ENCODE data around the gene VPS4B.

Gene VPS4B

DNA sequence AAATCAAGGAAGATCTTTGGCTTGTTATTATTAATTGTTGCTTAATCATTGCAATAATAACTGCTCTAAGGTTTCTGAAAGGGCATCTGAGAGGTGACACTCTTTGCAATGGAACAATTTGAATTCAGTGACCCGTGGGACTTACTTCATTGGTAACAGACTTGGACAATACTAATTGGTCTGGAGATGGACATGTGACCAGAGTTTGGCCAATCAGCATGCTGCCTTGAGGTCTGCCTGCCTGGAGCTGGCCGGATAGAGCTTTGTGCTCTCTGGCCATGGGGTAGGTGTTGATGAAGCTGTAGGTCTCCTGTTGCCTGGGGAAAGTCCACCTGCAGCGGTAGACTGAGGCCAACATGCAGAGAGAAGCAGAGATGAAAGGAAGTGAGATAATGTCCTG lies 24.0 kb upstream of the VPS4B start:
- DNase-seq (ENCODE audit: low read depth): no peak
- no peak overlapping the region for H3K4me3 ChIP-seq (ENCODE audit: control insufficient read depth, low read depth, low read length)
- TF ChIP-seq CTCF (conservative IDR thresholded peaks at IDR 0.05; ENCODE audit: control insufficient read depth, insufficient read depth, low read depth, low read length): no peak

GRCh38 chr18:63445037-63445436 lies 22.8 kb upstream of the VPS4B start:
- no peak for TF ChIP-seq CTCF (conservative IDR thresholded peaks at IDR 0.05; ENCODE audit: control insufficient read depth, insufficient read depth, low read depth, low read length)
- DNase-seq (ENCODE audit: low read depth): no peak
- H3K4me3 ChIP-seq (ENCODE audit: control insufficient read depth, low read depth, low read length): no peak overlapping the region

GRCh38 chr18:63444580-63444979 lies 22.3 kb upstream of the VPS4B start:
- H3K4me3 ChIP-seq (ENCODE audit: control insufficient read depth, low read depth, low read length): no peak overlapping the region
- peak; percentile 98 for DNase-seq (ENCODE audit: low read depth)
- no peak for TF ChIP-seq CTCF (conservative IDR thresholded peaks at IDR 0.05; ENCODE audit: control insufficient read depth, insufficient read depth, low read depth, low read length)

- TF ChIP-seq CTCF (conservative IDR thresholded peaks at IDR 0.05; ENCODE audit: control insufficient read depth, insufficient read depth, low read depth, low read length): no peak
- DNase-seq (ENCODE audit: low read depth): no peak
These were observed 21.6 kb upstream of the VPS4B start for GRCh38 chr18:63443829-63444228.

GRCh38 chr18:63440881-63441280 lies 18.6 kb upstream of the VPS4B start:
- no peak for TF ChIP-seq CTCF (conservative IDR thresholded peaks at IDR 0.05; ENCODE audit: control insufficient read depth, insufficient read depth, low read depth, low read length)
- H3K4me3 ChIP-seq (ENCODE audit: control insufficient read depth, low read depth, low read length): no peak overlapping the region
- DNase-seq (ENCODE audit: low read depth): no peak

More at GRCh38 chr18:63443829-63444228, 21.6 kb upstream of the VPS4B start:
- no peak overlapping the region for H3K4me3 ChIP-seq (ENCODE audit: control insufficient read depth, low read depth, low read length)

DNA sequence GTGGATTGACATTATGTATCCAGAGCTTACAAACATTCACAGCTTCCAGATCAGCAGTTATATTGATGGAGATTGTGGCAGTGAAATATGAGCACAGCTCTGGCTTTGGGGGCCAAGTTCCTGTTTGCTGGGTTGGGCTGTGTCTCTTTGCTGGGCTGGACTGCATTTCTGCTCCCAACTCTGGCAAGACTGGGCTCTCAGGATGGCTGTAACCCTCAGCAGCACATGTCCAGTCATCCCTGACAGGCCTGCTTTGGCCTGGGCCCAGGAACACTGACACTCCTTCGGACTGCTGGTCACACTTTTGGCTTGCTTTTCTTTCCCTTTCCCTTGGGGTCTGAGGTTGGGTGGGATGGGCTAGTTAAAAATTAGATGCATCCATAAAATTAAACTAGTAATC lies 17.9 kb upstream of the VPS4B start:
- DNase-seq (ENCODE audit: low read depth): peak; percentile 74
- H3K4me3 ChIP-seq (ENCODE audit: control insufficient read depth, low read depth, low read length): no peak overlapping the region
- no peak for TF ChIP-seq CTCF (conservative IDR thresholded peaks at IDR 0.05; ENCODE audit: control insufficient read depth, insufficient read depth, low read depth, low read length)

GRCh38 chr18:63439334-63439733 lies 17.1 kb upstream of the VPS4B start:
- peak; percentile 88 for TF ChIP-seq CTCF (conservative IDR thresholded peaks at IDR 0.05; ENCODE audit: control insufficient read depth, insufficient read depth, low read depth, low read length)
- peak; percentile 76 for DNase-seq (ENCODE audit: low read depth)

More at GRCh38 chr18:63439334-63439733, 17.1 kb upstream of the VPS4B start:
- no peak overlapping the region for H3K4me3 ChIP-seq (ENCODE audit: control insufficient read depth, low read depth, low read length)
